Measurements from ENCODE around the gene PHF2. TPM values are rescaled to one million over a fixed set of nuclear protein-coding genes. Genes with fewer than 3 reads are reported as not detected.

PHF2 gene
- total and polyA plus RNA-seq, 2 experiments from 2014 or later: 4.3 to 11.8 TPM

DNA sequence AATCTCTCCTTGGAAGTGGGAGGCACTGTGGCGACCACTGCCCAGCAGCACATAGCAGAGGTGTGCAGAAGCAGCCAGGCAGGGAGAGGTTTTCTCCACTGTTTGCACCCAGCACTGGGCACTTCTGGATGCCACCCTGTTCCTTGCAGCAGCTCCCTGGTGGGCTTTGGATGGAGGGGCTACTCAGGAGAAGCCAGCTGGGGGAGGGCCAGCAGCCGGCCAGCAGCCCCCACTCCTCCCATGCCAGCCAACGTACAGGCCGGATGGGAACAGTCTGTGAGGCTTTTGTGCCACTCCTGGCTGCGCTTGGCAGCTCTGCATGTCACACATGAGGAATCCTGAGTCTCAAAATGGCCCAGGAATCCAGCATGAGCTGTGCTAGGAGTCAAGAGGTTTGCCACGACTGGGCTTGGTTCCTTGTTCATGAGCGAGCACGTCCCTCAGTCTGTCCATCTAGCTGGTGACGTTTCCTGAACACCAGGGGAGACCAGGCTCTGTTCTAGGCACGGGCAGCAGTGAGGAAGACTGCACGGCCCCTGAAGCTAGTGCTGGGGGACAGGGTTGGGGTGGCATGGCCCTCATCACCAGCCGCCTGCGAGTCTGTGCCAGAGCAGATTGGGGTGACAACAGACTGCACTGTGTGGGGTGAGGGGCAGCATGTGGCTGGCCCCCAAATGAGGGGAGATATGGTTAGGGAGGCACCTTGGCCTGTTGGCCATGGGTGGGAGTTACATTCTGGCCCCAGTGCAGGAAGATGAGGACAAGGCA is 10.1 kb downstream of the PHF2 start (continued):
- TF ChIP-seq, protein P1, sequence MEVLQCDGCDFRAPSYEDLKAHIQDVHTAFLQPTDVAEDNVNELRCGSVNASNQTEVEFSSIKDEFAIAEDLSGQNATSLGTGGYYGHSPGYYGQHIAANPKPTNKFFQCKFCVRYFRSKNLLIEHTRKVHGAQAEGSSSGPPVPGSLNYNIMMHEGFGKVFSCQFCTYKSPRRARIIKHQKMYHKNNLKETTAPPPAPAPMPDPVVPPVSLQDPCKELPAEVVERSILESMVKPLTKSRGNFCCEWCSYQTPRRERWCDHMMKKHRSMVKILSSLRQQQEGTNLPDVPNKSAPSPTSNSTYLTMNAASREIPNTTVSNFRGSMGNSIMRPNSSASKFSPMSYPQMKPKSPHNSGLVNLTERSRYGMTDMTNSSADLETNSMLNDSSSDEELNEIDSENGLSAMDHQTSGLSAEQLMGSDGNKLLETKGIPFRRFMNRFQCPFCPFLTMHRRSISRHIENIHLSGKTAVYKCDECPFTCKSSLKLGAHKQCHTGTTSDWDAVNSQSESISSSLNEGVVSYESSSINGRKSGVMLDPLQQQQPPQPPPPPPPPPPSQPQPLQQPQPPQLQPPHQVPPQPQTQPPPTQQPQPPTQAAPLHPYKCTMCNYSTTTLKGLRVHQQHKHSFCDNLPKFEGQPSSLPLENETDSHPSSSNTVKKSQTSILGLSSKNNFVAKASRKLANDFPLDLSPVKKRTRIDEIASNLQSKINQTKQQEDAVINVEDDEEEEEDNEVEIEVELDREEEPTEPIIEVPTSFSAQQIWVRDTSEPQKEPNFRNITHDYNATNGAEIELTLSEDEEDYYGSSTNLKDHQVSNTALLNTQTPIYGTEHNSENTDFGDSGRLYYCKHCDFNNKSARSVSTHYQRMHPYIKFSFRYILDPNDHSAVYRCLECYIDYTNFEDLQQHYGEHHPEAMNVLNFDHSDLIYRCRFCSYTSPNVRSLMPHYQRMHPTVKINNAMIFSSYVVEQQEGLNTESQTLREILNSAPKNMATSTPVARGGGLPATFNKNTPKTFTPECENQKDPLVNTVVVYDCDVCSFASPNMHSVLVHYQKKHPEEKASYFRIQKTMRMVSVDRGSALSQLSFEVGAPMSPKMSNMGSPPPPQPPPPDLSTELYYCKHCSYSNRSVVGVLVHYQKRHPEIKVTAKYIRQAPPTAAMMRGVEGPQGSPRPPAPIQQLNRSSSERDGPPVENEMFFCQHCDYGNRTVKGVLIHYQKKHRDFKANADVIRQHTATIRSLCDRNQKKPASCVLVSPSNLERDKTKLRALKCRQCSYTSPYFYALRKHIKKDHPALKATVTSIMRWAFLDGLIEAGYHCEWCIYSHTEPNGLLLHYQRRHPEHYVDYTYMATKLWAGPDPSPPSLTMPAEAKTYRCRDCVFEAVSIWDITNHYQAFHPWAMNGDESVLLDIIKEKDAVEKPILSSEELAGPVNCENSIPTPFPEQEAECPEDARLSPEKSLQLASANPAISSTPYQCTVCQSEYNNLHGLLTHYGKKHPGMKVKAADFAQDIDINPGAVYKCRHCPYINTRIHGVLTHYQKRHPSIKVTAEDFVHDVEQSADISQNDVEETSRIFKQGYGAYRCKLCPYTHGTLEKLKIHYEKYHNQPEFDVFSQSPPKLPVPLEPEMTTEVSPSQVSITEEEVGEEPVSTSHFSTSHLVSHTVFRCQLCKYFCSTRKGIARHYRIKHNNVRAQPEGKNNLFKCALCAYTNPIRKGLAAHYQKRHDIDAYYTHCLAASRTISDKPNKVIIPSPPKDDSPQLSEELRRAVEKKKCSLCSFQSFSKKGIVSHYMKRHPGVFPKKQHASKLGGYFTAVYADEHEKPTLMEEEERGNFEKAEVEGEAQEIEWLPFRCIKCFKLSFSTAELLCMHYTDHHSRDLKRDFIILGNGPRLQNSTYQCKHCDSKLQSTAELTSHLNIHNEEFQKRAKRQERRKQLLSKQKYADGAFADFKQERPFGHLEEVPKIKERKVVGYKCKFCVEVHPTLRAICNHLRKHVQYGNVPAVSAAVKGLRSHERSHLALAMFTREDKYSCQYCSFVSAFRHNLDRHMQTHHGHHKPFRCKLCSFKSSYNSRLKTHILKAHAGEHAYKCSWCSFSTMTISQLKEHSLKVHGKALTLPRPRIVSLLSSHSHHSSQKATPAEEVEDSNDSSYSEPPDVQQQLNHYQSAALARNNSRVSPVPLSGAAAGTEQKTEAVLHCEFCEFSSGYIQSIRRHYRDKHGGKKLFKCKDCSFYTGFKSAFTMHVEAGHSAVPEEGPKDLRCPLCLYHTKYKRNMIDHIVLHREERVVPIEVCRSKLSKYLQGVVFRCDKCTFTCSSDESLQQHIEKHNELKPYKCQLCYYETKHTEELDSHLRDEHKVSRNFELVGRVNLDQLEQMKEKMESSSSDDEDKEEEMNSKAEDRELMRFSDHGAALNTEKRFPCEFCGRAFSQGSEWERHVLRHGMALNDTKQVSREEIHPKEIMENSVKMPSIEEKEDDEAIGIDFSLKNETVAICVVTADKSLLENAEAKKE (CRISPR knock-in tag; IDR thresholded peaks at IDR 0.05): no peak
- TF ChIP-seq STAT1 (IDR thresholded peaks at IDR 0.05; ENCODE audit: unreplicated experiment) (no peak), EZH2phosphoT487 (IDR thresholded peaks at IDR 0.05; ENCODE audit: unreplicated experiment) (no peak), CREB1 (CRISPR knock-in tag; IDR thresholded peaks at IDR 0.05; ENCODE audit: low read depth) (no peak), NANOG (IDR thresholded peaks at IDR 0.05; ENCODE audit: borderline replicate concordance) (no peak), EZH2 (IDR thresholded peaks at IDR 0.05; ENCODE audit: low read depth, unreplicated experiment) (no peak)
- TF ChIP-seq, protein P2, sequence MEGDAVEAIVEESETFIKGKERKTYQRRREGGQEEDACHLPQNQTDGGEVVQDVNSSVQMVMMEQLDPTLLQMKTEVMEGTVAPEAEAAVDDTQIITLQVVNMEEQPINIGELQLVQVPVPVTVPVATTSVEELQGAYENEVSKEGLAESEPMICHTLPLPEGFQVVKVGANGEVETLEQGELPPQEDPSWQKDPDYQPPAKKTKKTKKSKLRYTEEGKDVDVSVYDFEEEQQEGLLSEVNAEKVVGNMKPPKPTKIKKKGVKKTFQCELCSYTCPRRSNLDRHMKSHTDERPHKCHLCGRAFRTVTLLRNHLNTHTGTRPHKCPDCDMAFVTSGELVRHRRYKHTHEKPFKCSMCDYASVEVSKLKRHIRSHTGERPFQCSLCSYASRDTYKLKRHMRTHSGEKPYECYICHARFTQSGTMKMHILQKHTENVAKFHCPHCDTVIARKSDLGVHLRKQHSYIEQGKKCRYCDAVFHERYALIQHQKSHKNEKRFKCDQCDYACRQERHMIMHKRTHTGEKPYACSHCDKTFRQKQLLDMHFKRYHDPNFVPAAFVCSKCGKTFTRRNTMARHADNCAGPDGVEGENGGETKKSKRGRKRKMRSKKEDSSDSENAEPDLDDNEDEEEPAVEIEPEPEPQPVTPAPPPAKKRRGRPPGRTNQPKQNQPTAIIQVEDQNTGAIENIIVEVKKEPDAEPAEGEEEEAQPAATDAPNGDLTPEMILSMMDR (conservative IDR thresholded peaks at IDR 0.05; ENCODE audit: low read depth in 2 of 2): no peak
